Tibial nerve (tissue), 3 donors: ENCODE measurements around the gene HTR7.

Source experiments
- CTCF ChIP-seq, 5 experiments: fragments of 200-600 bp in 3 of 5; fragments of 450-650 bp in 2 of 5; sonication (generic) in 3 of 5; IDR thresholded peaks; one replicate each; pipeline ENCODE4 v1.5.1; 2016 to 2019; ENCODE audit warnings: antibody characterized with exemption in 5 of 5, mild to moderate bottlenecking in 3 of 5, moderate library complexity in 2 of 5
- POLR2A ChIP-seq, 2 donors: fragments of 450-650 bp; IDR thresholded peaks; one replicate each; pipeline ENCODE4 v1.6.1; 2017; ENCODE audit warnings: antibody characterized with exemption in 2 of 2, mild to moderate bottlenecking in 2 of 2, moderate library complexity in 2 of 2

DNA sequence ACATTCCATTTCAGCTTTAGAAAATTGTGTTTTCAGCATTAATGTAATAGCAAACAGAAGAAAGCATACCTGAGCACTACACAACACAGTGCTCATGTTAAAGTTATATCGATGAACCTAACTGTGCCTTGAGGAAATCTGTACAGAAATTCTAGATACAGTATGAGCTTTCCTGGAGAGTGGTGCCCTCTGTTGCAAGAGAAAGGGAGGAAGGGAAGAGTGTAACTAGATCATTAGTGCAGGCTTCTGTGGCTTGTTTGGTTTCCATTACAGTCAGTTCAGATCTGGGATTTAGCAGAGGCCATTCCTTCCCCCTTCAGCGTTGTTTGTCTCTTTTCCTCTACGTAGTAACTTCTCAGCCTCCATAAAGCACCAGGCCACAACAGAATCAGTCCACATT, 139.7 kb downstream of the HTR7 start:
- TF ChIP-seq POLR2A (IDR thresholded peaks at IDR 0.05): no peak
- TF ChIP-seq CTCF (IDR thresholded peaks at IDR 0.05): no peak
